ENCODE measurements around the gene GLT8D2.

Gene GLT8D2

DNA sequence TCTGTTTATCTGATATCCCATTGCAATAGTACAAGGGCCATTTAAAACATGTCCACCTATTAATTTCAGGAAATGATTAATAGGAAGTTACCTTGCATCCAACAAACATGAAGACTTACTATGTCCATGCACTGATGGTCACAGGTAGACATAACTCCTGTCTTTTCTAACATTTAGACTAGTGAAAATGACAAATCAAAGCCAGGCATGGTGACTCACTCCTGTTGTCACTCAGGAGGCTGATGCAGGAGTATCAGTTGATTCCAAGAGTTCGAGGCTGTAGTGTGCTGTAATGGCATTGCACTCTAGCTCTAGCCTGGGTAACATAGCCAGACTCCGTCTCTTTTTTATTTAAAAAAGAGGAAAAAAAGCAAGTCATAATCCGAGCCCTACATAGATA is 105.0 kb downstream of the GLT8D2 start:
- DNase-seq: no peak
